Panc1 (cell line): ENCODE results near the gene AGFG1. TPM values are rescaled to one million over a fixed set of nuclear protein-coding genes. Genes with fewer than 3 reads are reported as not detected.

Experiments used
- ATAC-seq: fragments of 200-7000 bp; cut with Tn5 transposase; 2 replicates; pipeline ENCODE4 v1.9.1; 2020; ENCODE audit warnings: mild to moderate bottlenecking, moderate library complexity
- BruUV-seq: library from RNA; stranded (reverse); fragments of 400-500 nt; replicated peaks from 2 replicates; lab custom pipeline; 2021; lab: Mats Ljungman, UMichigan
- CTCF ChIA-PET: fragments of 300-600 bp; sonication (Branson Sonifier 250); formaldehyde crosslinking; loops from one replicate; lab custom pipeline; 2022; ENCODE audit warnings: antibody characterized with exemption; lab: Charles Lee
- POLR2A ChIA-PET: fragments of 300-600 bp; sonication (Branson Sonifier 250); formaldehyde crosslinking; loops from one replicate; lab custom pipeline; 2022; ENCODE audit warnings: antibody characterized with exemption; lab: Charles Lee
- DNase-seq: peaks from one replicate; pipeline ENCODE4 v3.0.0-alpha.2; 2010; ENCODE audit warnings: low read depth, low spot score
- H3K27ac ChIP-seq: 2 replicates; pipeline ENCODE4 v1.5.1; 2011; ENCODE audit warnings: mild to moderate bottlenecking, low read length, inconsistent platforms
- H3K27me3 ChIP-seq: fragments of 200-500 bp; sonication (Bioruptor generic); 2 replicates; pipeline ENCODE4 v1.6.0; 2014; ENCODE audit warnings: low read length, inconsistent platforms; ENCODE audit not compliant: control insufficient read depth, insufficient read depth
- H3K36me3 ChIP-seq: fragments of 200-500 bp; sonication (Bioruptor generic); 2 replicates; pipeline ENCODE4 v1.5.1; 2014; ENCODE audit warnings: inconsistent platforms, mild to moderate bottlenecking, low read length, moderate library complexity; ENCODE audit not compliant: control insufficient read depth, insufficient read depth
- H3K4me1 ChIP-seq: 2 replicates; pipeline ENCODE4 v1.5.1; 2011; ENCODE audit warnings: inconsistent platforms, mild to moderate bottlenecking, low read length, moderate library complexity; ENCODE audit not compliant: control insufficient read depth, insufficient read depth
- H3K4me3 ChIP-seq, 2 experiments: 2 replicates each; pipeline ENCODE4 v1.5.1; 2011 to 2012; ENCODE audit warnings: low read depth in 2 of 2, low read length in 2 of 2, mild to moderate bottlenecking in 2 of 2, inconsistent platforms in 1 of 2, moderate library complexity in 1 of 2
- H3K9me3 ChIP-seq: fragments of 200-500 bp; sonication (Bioruptor generic); 2 replicates; pipeline ENCODE4 v1.5.1; 2014; ENCODE audit warnings: low read depth, mild to moderate bottlenecking, inconsistent platforms, low read length, moderate library complexity; ENCODE audit not compliant: control insufficient read depth, insufficient read depth
- CTCF ChIP-seq: fragments of 450-650 bp; IDR thresholded peaks from 2 replicates; pipeline ENCODE4 v1.5.1; 2017; ENCODE audit warnings: mild to moderate bottlenecking
- POLR2AphosphoS5 ChIP-seq: IDR thresholded peaks from 2 replicates; pipeline ENCODE4 v1.6.1; 2012; ENCODE audit warnings: mild to moderate bottlenecking, low read depth, low read length, moderate library complexity
- REST ChIP-seq, 2 experiments: IDR thresholded peaks; 2 replicates each; pipeline ENCODE4 v1.6.1; 2011 to 2012; ENCODE audit warnings: low read depth in 2 of 2, control low read depth in 1 of 2, low read length in 1 of 2, mild to moderate bottlenecking in 1 of 2, moderate library complexity in 1 of 2; ENCODE audit not compliant: insufficient read depth in 1 of 2
- SIN3A ChIP-seq: IDR thresholded peaks from 2 replicates; pipeline ENCODE4 v1.6.1; 2012; ENCODE audit warnings: low read depth, mild to moderate bottlenecking, low read length, moderate library complexity, borderline replicate concordance; ENCODE audit not compliant: insufficient read depth
- TCF7L2 ChIP-seq: IDR thresholded peaks from 2 replicates; pipeline ENCODE4 v1.6.1; 2011; ENCODE audit warnings: mild to moderate bottlenecking, low read depth, low read length, inconsistent platforms
- in situ Hi-C: cut with HindIII; loops from 2 replicates; pipeline ENCODE4 v1.10.0; 2016; ENCODE audit warnings: low sequenced_read_pairs, low pct_unique_long_range_greater_than_20kb
- intact Hi-C: fragments of 100-400 bp; cut with micrococcal nuclease; formaldehyde crosslinking; loops from one replicate; pipeline ENCODE4 v1.10.0; 2022; ENCODE audit not compliant: unreplicated experiment
- total RNA-seq: library from RNA; stranded (reverse); gene quantifications from one replicate; pipeline ENCODE4 v1.2.1, GENCODE V29; 2021; ENCODE audit not compliant: unreplicated experiment

The AGFG1 gene
- total RNA-seq, 1 experiment from 2014 or later = 98.5 TPM

- no TSS peak for BruUV-seq
- in situ Hi-C loops = no loop called here
- no peaks in the 10 kb centered on the region for H3K36me3 ChIP-seq
- intact Hi-C loops = loop anchor here (10.0 kb wide), 1 partner anchor 188 kb away; no protein-coding TSS in a partner anchor
- no peak overlapping the region for H3K4me3 ChIP-seq
- no peak for DNase-seq
- H3K4me1 ChIP-seq = no peaks in the 10 kb centered on the region
- no peak for TF ChIP-seq TCF7L2
- TF ChIP-seq SIN3A = no peak
- TF ChIP-seq REST (IDR thresholded peaks at IDR 0.05; ENCODE audit: insufficient read depth in 1 of 2, low read depth in 2 of 2, low read length in 1 of 2) = no peak
- TF ChIP-seq CTCF = no peak
- TF ChIP-seq POLR2AphosphoS5 = no peak
- ChIA-PET CTCF (no interaction called here), POLR2A (no interaction called here)
- no peak overlapping the region for H3K27ac ChIP-seq
- no peaks in the 10 kb centered on the region; the same call in none of the 2 replicates for H3K27me3 ChIP-seq
- ATAC-seq = no peak
- H3K9me3 ChIP-seq = no peaks in the 10 kb centered on the region
Observed at GRCh38 chr2:227576812-227577211, 104.9 kb downstream of the AGFG1 start.

DNA sequence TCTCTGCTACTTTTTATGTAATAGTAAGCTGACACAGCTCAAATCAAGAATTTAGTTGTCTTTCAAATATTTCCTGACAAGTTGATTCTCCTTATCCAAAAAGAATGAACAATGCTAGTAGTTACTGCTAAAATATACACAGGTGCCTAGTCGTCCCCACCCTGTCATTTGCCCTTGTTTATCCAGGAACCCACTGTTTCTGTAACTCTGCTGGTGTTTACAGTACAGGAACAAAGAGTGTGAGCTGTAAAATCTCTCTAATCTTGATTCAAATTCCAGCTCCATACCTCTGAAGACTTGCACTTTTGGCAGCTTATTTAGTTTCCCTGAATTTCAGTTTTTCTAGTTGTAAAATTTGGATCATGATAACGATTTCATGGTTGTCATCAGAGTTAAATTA, 105.6 kb downstream of the AGFG1 start:
- ChIA-PET CTCF (no interaction called here), POLR2A (no interaction called here)
- in situ Hi-C loops = no loop called here
- no TSS peak for BruUV-seq
- intact Hi-C loops = loop anchor here (10.0 kb wide), 1 partner anchor 187 kb away; no protein-coding TSS in a partner anchor
- ATAC-seq = no peak
- Histone ChIP-seq H3K4me3 (no peak overlapping the region), H3K27ac (no peak overlapping the region), H3K9me3 (no peaks in the 10 kb centered on the region), H3K27me3 (no peaks in the 10 kb centered on the region; the same call in none of the 2 replicates), H3K4me1 (no peaks in the 10 kb centered on the region), H3K36me3 (no peaks in the 10 kb centered on the region)
- DNase-seq = no peak
- TF ChIP-seq POLR2AphosphoS5 (no peak), TCF7L2 (no peak), REST (IDR thresholded peaks at IDR 0.05; ENCODE audit: insufficient read depth in 1 of 2, low read depth in 2 of 2, low read length in 1 of 2) (no peak), SIN3A (no peak), CTCF (no peak)
